Femur (tissue), 1 donor: ENCODE results near the gene TRIM27.
A peak's percentile ranks its signal among the peaks of the same experiment; 100 is the strongest.
"Not testable (repeated sequence)": the region's sequence is repeated elsewhere in the genome, so short reads cannot be mapped to it uniquely, and the experiment has no call there.

ENCODE experiments used
- DNase-seq: peaks from one replicate; pipeline ENCODE4 v3.0.0-alpha.2; 2017

The TRIM27 gene

GRCh38 chr6:28923318-28924102 lies at the start of gene TRIM27:
Gene TRIM27 (minus strand): TSS chr6:28923985. CDS start chr6:28923632, 353 bp downstream.
- DNase-seq, result peak; percentile 94

GRCh38 chr6:28970056-28970455 lies 46.3 kb upstream of the TRIM27 start:
- DNase-seq, result not testable (repeated sequence)

GRCh38 chr6:28969129-28969528 lies 45.3 kb upstream of the TRIM27 start:
- no peak for DNase-seq

GRCh38 chr6:28968476-28968875 lies 44.7 kb upstream of the TRIM27 start:
- DNase-seq, result no peak

GRCh38 chr6:28965706-28966105 lies 41.9 kb upstream of the TRIM27 start:
- DNase-seq, result no peak

- no peak for DNase-seq
Observed at GRCh38 chr6:28960846-28961500, 37.2 kb upstream of the TRIM27 start.

GRCh38 chr6:28958561-28959243 lies 34.9 kb upstream of the TRIM27 start:
- not testable (repeated sequence) for DNase-seq

- not testable (repeated sequence) for DNase-seq
Observed at GRCh38 chr6:28957795-28958314, 34.1 kb upstream of the TRIM27 start.

GRCh38 chr6:28956331-28956730 lies 32.5 kb upstream of the TRIM27 start:
- DNase-seq, result no peak

GRCh38 chr6:28953585-28954258 lies 29.9 kb upstream of the TRIM27 start:
- DNase-seq, result no peak

GRCh38 chr6:28953039-28953584 lies 29.3 kb upstream of the TRIM27 start:
- DNase-seq, result peak; percentile 62

- not testable (repeated sequence) for DNase-seq
Observed at GRCh38 chr6:28949656-28950195, 25.9 kb upstream of the TRIM27 start.

- no peak for DNase-seq
Observed at GRCh38 chr6:28948782-28949486, 25.1 kb upstream of the TRIM27 start.

GRCh38 chr6:28947831-28948270 lies 24.1 kb upstream of the TRIM27 start:
- DNase-seq, result no peak

- DNase-seq, result no peak
Observed at GRCh38 chr6:28947067-28947765, 23.4 kb upstream of the TRIM27 start.

- DNase-seq, result no peak
Observed at GRCh38 chr6:28945349-28945748, 21.6 kb upstream of the TRIM27 start.

- DNase-seq, result peak; percentile 77
Observed at GRCh38 chr6:28944412-28944865, 20.7 kb upstream of the TRIM27 start.

GRCh38 chr6:28943557-28944411 lies 20.0 kb upstream of the TRIM27 start:
- peak; percentile 80 for DNase-seq

GRCh38 chr6:28943223-28943556 lies 19.4 kb upstream of the TRIM27 start:
- no peak for DNase-seq
